Kidney (tissue), 14 donors: Measurements from ENCODE around the gene CHAF1B. TPM values are rescaled to one million over a fixed set of nuclear protein-coding genes. Genes with fewer than 3 reads are reported as not detected.
A peak's percentile ranks its signal among the peaks of the same experiment; 100 is the strongest.

Experiments
- DNase-seq, 5 donors: peaks; one replicate each; pipeline ENCODE4 v3.0.0-alpha.2; 2013 to 2020
- FAIRE-seq: peaks from 2 replicates; lab custom pipeline; 2012; peaks lifted over from hg19 to GRCh38; lab: Jason Lieb, UNC
- H3K27ac ChIP-seq, 2 donors: one replicate each; pipeline ENCODE4 v1.7.0; 2013; ENCODE audit warnings: low read depth in 2 of 2, low read length in 2 of 2, inconsistent platforms in 1 of 2
- H3K27me3 ChIP-seq: one replicate; pipeline ENCODE4 v1.7.1; 2013; ENCODE audit warnings: low read length, inconsistent platforms; ENCODE audit not compliant: control insufficient read depth, insufficient read depth
- H3K36me3 ChIP-seq, 3 donors: one replicate each; pipeline versions ENCODE4 v1.7.0 to v1.7.1; 2013; ENCODE audit warnings: low read length in 3 of 3, control low read depth in 1 of 3, inconsistent platforms in 1 of 3; ENCODE audit not compliant: insufficient read depth in 3 of 3, control insufficient read depth in 2 of 3
- H3K4me1 ChIP-seq, 3 donors: one replicate each; pipeline versions ENCODE4 v1.7.0 to v1.7.1; 2013; ENCODE audit warnings: low read length in 3 of 3, inconsistent platforms in 1 of 3, low read depth in 1 of 3; ENCODE audit not compliant: control insufficient read depth in 2 of 3, insufficient read depth in 2 of 3
- H3K4me3 ChIP-seq, 3 donors: one replicate each; pipeline versions ENCODE4 v1.7.0 to v1.8.1; 2013; ENCODE audit warnings: low read length in 3 of 3, control low read depth in 1 of 3, inconsistent platforms in 1 of 3
- H3K9ac ChIP-seq, 3 donors: one replicate each; pipeline versions ENCODE4 v1.7.0 to v1.7.1; 2013; ENCODE audit warnings: low read length in 3 of 3, control low read depth in 1 of 3, inconsistent platforms in 1 of 3
- H3K9me3 ChIP-seq, 3 donors: one replicate each; pipeline versions ENCODE4 v1.7.0 to v1.7.1; 2013; ENCODE audit warnings: low read length in 3 of 3, control low read depth in 1 of 3, inconsistent platforms in 1 of 3; ENCODE audit not compliant: control insufficient read depth in 2 of 3, insufficient read depth in 1 of 3
- intact Hi-C: fragments of 100-400 bp; cut with DNase I; formaldehyde crosslinking; loops from one replicate; pipeline ENCODE4 v1.11.1; 2022
- polyA plus RNA-seq: library from polyadenylated mRNA; stranded (reverse); fragments of 350-450 nt; fragmentation: Illumina TruSeq; extraction: RNeasy Lipid Tissue Mini Kit (QIAGEN cat#74804); gene quantifications from one replicate; pipeline ENCODE4 v1.2.3, GENCODE V29; 2014; ENCODE audit warnings: low read depth, low replicate concordance; ENCODE audit not compliant: insufficient read depth
- total RNA-seq: library from RNA; stranded (reverse); fragmentation: NEBNext Ultra II Directional; extraction: Animal tissue kit (Norgen Biotek cat#: 25700); gene quantifications from one replicate; pipeline ENCODE4 v1.2.1, GENCODE V29; 2021
- TF ChIP-seq, protein P1 (sequence below): IDR thresholded peaks from 3 replicates; pipeline ENCODE4 v1.5.1; 2012; ENCODE audit warnings: mild to moderate bottlenecking, moderate library complexity, borderline replicate concordance; ENCODE audit not compliant: insufficient read depth; ENCODE audit errors: extremely low read depth
- donor health status: control.
- donor health status: control.
- donor health status: control.
- donor health status: control.
- donor health status: control.
- donor health status: DM: yes; HTN: yes; CAD: no.
- donor health status: Normal renal cell carcinoma (clear cell type).

The CHAF1B gene
- total and polyA plus RNA-seq, 2 donors from 2014 or later, result 1.0 to 2.5 TPM

DNA sequence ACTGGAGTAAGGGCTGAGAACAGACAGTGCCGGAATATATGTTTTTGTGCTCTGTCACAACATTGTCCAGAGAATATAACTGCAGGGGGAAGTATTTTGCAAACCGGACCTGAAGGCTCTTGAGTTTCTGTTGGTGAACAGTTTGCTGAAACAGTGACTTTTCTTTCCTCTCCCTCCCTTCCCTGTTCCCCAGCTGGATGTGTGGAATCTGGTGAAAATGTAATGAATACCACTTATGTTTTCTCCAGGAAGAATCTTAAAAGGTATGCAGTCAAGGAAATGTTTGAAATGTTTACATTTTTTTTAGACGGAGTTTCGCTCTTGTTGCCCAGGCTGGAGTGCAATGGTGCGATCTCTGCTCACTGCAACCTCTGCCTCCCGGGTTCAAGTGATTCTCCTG lies 23.4 kb downstream of the CHAF1B start:
- H3K9me3 ChIP-seq, result no peaks in the 10 kb centered on the region
- FAIRE-seq (no peak), DNase-seq (no peak)
- H3K27me3 ChIP-seq, result no peaks in the 10 kb centered on the region
- TF ChIP-seq, protein P1, sequence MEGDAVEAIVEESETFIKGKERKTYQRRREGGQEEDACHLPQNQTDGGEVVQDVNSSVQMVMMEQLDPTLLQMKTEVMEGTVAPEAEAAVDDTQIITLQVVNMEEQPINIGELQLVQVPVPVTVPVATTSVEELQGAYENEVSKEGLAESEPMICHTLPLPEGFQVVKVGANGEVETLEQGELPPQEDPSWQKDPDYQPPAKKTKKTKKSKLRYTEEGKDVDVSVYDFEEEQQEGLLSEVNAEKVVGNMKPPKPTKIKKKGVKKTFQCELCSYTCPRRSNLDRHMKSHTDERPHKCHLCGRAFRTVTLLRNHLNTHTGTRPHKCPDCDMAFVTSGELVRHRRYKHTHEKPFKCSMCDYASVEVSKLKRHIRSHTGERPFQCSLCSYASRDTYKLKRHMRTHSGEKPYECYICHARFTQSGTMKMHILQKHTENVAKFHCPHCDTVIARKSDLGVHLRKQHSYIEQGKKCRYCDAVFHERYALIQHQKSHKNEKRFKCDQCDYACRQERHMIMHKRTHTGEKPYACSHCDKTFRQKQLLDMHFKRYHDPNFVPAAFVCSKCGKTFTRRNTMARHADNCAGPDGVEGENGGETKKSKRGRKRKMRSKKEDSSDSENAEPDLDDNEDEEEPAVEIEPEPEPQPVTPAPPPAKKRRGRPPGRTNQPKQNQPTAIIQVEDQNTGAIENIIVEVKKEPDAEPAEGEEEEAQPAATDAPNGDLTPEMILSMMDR, result no peak
- no peak overlapping the region for H3K9ac ChIP-seq
- no peak overlapping the region for H3K27ac ChIP-seq
- H3K4me1 ChIP-seq, result no peaks in the 10 kb centered on the region
- no peaks in the 10 kb centered on the region for H3K36me3 ChIP-seq
- intact Hi-C loops, result no loop called here
- H3K4me3 ChIP-seq, result no peak overlapping the region

DNA sequence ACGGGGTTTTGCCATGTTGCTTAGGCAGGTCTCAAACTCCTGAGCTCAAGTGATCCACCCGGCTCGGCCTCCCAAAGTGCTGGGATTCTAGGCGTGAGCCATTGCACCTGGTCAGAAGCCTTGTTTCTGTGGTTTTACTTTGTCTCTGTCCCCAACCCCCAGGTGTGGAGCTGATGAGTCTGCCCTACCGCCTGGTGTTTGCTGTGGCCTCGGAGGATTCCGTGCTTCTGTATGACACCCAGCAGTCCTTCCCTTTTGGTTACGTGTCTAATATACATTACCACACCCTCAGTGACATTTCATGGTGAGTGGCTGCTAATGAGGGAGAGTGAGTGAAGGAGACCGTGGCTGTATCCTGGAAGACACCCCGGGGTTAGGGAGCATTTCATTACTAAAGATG lies 26.1 kb downstream of the CHAF1B start:
- FAIRE-seq (no peak), DNase-seq (no peak)
- Histone ChIP-seq H3K36me3 (no peaks in the 10 kb centered on the region), H3K9me3 (no peaks in the 10 kb centered on the region), H3K9ac (no peak overlapping the region), H3K4me1 (no peaks in the 10 kb centered on the region), H3K27ac (no peak overlapping the region), H3K4me3 (no peak overlapping the region), H3K27me3 (no peaks in the 10 kb centered on the region)
- TF ChIP-seq, protein P1, result no peak
- intact Hi-C loops, result no loop called here

DNA sequence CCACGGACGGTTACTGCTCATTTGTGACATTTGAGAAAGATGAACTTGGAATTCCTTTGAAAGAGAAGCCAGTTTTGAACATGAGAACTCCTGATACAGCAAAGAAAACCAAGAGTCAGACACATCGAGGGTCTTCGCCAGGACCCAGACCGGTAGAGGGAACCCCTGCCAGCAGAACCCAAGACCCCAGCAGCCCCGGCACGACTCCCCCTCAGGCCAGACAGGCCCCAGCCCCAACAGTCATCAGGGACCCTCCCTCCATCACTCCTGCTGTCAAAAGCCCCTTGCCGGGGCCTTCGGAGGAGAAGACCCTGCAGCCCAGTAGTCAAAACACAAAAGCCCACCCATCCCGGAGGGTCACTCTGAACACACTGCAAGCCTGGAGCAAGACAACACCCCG lies 27.7 kb downstream of the CHAF1B start:
- FAIRE-seq (no peak), DNase-seq (no peak)
- intact Hi-C loops, result no loop called here
- Histone ChIP-seq H3K27me3 (no peaks in the 10 kb centered on the region), H3K4me1 (no peaks in the 10 kb centered on the region), H3K9me3 (no peaks in the 10 kb centered on the region), H3K9ac (no peak overlapping the region), H3K4me3 (no peak overlapping the region), H3K27ac (no peak overlapping the region), H3K36me3 (no peaks in the 10 kb centered on the region)
- TF ChIP-seq, protein P1, result no peak

DNA sequence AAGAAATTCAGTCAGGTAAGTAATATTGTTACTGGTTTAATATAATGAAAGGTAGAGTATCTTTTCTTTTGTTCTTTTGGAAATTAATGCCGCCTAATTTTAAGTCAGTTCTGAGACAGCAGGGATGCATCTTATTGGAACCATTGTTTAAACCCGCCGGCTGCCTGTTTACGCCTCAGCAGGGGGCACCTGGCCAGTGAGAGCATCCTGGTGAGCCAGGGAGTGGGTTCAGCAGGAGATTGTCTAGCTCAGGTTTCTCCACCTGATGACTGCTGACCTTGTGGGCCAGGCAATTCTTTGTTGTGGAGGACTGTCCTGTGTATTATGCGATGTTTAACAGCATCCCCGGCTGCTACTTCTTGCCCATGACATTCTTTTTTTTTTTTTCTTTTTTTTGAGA lies 30.2 kb downstream of the CHAF1B start:
- intact Hi-C loops, result no loop called here
- TF ChIP-seq, protein P1, result no peak
- Histone ChIP-seq H3K9ac (no peak overlapping the region), H3K36me3 (no peaks in the 10 kb centered on the region), H3K27me3 (no peaks in the 10 kb centered on the region), H3K4me3 (no peak overlapping the region), H3K4me1 (no peaks in the 10 kb centered on the region), H3K27ac (no peak overlapping the region), H3K9me3 (no peaks in the 10 kb centered on the region)
- no peak for FAIRE-seq
- peak in 1 of 5 donors; percentile 9 for DNase-seq
